ENCODE measurements around the gene MEOX1. TPM values are rescaled to one million over a fixed set of nuclear protein-coding genes. Genes with fewer than 3 reads are reported as not detected.

MEOX1 gene
- total RNA-seq, 1 experiment from 2014 or later, result not detected

- no peak overlapping the region for H4K5ac ChIP-seq (ENCODE audit: insufficient read length, low read depth, low read length)
- H3K4me3 Mint-ChIP-seq, result no peak overlapping the region
- no peaks in the 10 kb centered on the region for H3K36me3 Mint-ChIP-seq (ENCODE audit: insufficient read depth in 1 of 3, low read depth in 3 of 3)
- no peak overlapping the region for H3K56ac ChIP-seq (ENCODE audit: insufficient read length, low read depth, low read length)
- H3K9ac ChIP-seq (ENCODE audit: extremely low read depth, insufficient read length, low read length), result no peak overlapping the region
- no peaks in the 10 kb centered on the region for H3K4me1 ChIP-seq (ENCODE audit: insufficient read depth, low read length)
- WGBS (ENCODE audit: extremely low coverage, insufficient read length, low lambda C conversion rate), result no CpG with 5 or more reads among the region's 6 CpGs
- no peak overlapping the region for H2BK15ac ChIP-seq (ENCODE audit: low read depth, low read length)
- no peaks in the 10 kb centered on the region for H3K9me3 ChIP-seq (ENCODE audit: control insufficient read depth, low read depth, low read length)
- no peak overlapping the region for H2AFZ ChIP-seq (ENCODE audit: low read length)
- no peaks in the 10 kb centered on the region for H3K79me1 ChIP-seq (ENCODE audit: insufficient read depth, low read depth, low read length, poor library complexity, severe bottlenecking)
- no peak overlapping the region for H2AK5ac ChIP-seq (ENCODE audit: insufficient read length, low read length)
- TF ChIP-seq CTCF (conservative IDR thresholded peaks at IDR 0.05), result no peak
- H3K27ac ChIP-seq (ENCODE audit: insufficient read length, low read depth, low read length), result no peak overlapping the region
- H2BK20ac ChIP-seq (ENCODE audit: low read depth, low read length, poor library complexity, severe bottlenecking), result no peak overlapping the region
- no peaks in the 10 kb centered on the region for H4K20me1 ChIP-seq (ENCODE audit: control insufficient read depth, insufficient read depth, insufficient read length)
- no peak overlapping the region for H3K27ac Mint-ChIP-seq
- H2BK5ac ChIP-seq (ENCODE audit: insufficient read length, low read length), result no peak overlapping the region
- peaks cover 13 to 14% of the 10 kb centered on the region in 2 experiments for H3K4me1 Mint-ChIP-seq
- no peaks in the 10 kb centered on the region; a peak in 2 of 5 replicates for H3K9me3 Mint-ChIP-seq
- H4K8ac ChIP-seq (replicated peaks; ENCODE audit: insufficient read length, low read depth, low read length), result no peak overlapping the region
- H3K79me2 ChIP-seq (ENCODE audit: insufficient read depth, low read length), result no peaks in the 10 kb centered on the region
- H3K14ac ChIP-seq (ENCODE audit: insufficient read depth, low read length), result no peak overlapping the region
- peaks cover 17% of the 10 kb centered on the region; the same call in 1 of the 2 replicates for H3K27me3 ChIP-seq (ENCODE audit: insufficient read depth, low read length)
- peaks cover 41% of the 10 kb centered on the region for H3K27me3 Mint-ChIP-seq (ENCODE audit: low read depth)
- no peak overlapping the region for H3K4ac ChIP-seq (ENCODE audit: low read depth, low read length)
- no peak overlapping the region for H2BK120ac ChIP-seq (ENCODE audit: low read depth, low read length, poor library complexity, severe bottlenecking)
- no peak overlapping the region for H3K23ac ChIP-seq (ENCODE audit: insufficient read length, low read depth, low read length)
- no peak overlapping the region for H3K4me2 ChIP-seq (ENCODE audit: insufficient read depth, insufficient read length, low read length)
- H4K91ac ChIP-seq (ENCODE audit: insufficient read length, low read depth, low read length), result no peak overlapping the region
- peaks cover 6% of the 10 kb centered on the region for H3K23me2 ChIP-seq (ENCODE audit: insufficient read length, low read depth, low read length, poor library complexity, severe bottlenecking)
- no peak overlapping the region for H2BK12ac ChIP-seq (ENCODE audit: insufficient read length, low read depth, low read length)
- no peak overlapping the region for H3K18ac ChIP-seq (ENCODE audit: insufficient read length, low read depth, low read length)
- DNase-seq, result no peak
- H3T11ph ChIP-seq (ENCODE audit: low read length), result no peak overlapping the region
Observed at GRCh38 chr17:43710101-43710500, 48.4 kb upstream of the MEOX1 start.
